ENCODE measurements around the gene BARHL1.

Gene BARHL1

DNA sequence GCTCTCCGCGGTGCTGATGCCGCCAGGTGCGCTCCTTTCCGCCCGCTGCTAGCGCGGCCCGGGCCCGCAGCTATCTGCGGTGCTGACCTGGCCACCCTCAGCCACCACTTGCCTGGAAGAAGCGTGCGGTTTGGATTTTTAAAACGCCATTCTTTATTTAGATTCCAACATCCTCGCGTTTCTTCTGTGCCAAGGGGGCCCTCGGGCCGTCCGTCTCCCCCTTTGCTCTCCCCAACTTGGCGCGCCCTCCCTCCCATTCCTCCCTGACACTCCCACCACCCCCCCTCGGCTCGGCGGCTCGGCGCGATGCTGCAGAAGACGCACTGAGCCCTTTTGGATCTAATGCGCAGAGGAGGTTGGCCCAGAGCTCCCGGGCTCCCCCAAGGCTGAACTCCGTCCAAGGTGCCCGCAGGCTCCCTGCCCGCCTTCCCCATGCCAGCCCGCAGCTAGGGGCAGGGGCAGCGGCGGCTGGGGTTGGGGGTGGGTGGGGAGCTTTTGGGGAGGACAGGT is at the start of gene BARHL1:
BARHL1 (plus strand) TSS at position 331 of the 510 bp plus-strand sequence. CDS start 192 bp downstream, outside the sequence.
- TF ChIP-seq, protein P1, sequence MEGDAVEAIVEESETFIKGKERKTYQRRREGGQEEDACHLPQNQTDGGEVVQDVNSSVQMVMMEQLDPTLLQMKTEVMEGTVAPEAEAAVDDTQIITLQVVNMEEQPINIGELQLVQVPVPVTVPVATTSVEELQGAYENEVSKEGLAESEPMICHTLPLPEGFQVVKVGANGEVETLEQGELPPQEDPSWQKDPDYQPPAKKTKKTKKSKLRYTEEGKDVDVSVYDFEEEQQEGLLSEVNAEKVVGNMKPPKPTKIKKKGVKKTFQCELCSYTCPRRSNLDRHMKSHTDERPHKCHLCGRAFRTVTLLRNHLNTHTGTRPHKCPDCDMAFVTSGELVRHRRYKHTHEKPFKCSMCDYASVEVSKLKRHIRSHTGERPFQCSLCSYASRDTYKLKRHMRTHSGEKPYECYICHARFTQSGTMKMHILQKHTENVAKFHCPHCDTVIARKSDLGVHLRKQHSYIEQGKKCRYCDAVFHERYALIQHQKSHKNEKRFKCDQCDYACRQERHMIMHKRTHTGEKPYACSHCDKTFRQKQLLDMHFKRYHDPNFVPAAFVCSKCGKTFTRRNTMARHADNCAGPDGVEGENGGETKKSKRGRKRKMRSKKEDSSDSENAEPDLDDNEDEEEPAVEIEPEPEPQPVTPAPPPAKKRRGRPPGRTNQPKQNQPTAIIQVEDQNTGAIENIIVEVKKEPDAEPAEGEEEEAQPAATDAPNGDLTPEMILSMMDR (IDR thresholded peaks at IDR 0.05; ENCODE audit: control extremely low read depth, extremely low read depth, low read depth, missing control alignments), result no peak
- CTCF ChIA-PET, result no interaction called here
- no peak for DNase-seq (ENCODE audit: extremely low spot score)
- POLR2A ChIA-PET, result interaction anchor here (0.7 kb wide), 1 partner anchor 331 kb away, joined by 3 read pairs; no protein-coding TSS in a partner anchor

GRCh38 chr9:132534832-132535231 is 47.6 kb upstream of the BARHL1 start:
- CTCF ChIA-PET, result no interaction called here
- DNase-seq (ENCODE audit: extremely low spot score), result no peak
- TF ChIP-seq, protein P1 (IDR thresholded peaks at IDR 0.05; ENCODE audit: control extremely low read depth, extremely low read depth, low read depth, missing control alignments), result no peak
- POLR2A ChIA-PET, result no interaction called here

- DNase-seq (ENCODE audit: extremely low spot score), result no peak
- TF ChIP-seq, protein P1 (IDR thresholded peaks at IDR 0.05; ENCODE audit: control extremely low read depth, extremely low read depth, low read depth, missing control alignments), result no peak
- CTCF ChIA-PET, result interaction anchor here (1.6 kb wide), 1 partner anchor 28 kb away, joined by 5 read pairs; no protein-coding TSS in a partner anchor
- POLR2A ChIA-PET, result no interaction called here
Observed at GRCh38 chr9:132536124-132536523, 46.3 kb upstream of the BARHL1 start.

- ChIA-PET POLR2A (no interaction called here), CTCF (interaction anchor here (2.1 kb wide), 1 partner anchor 261 kb away, joined by 4 read pairs; no protein-coding TSS in a partner anchor)
- TF ChIP-seq, protein P1 (IDR thresholded peaks at IDR 0.05; ENCODE audit: control extremely low read depth, extremely low read depth, low read depth, missing control alignments), result no peak
- no peak for DNase-seq (ENCODE audit: extremely low spot score)
Observed at GRCh38 chr9:132537352-132537751, 45.1 kb upstream of the BARHL1 start.

DNA sequence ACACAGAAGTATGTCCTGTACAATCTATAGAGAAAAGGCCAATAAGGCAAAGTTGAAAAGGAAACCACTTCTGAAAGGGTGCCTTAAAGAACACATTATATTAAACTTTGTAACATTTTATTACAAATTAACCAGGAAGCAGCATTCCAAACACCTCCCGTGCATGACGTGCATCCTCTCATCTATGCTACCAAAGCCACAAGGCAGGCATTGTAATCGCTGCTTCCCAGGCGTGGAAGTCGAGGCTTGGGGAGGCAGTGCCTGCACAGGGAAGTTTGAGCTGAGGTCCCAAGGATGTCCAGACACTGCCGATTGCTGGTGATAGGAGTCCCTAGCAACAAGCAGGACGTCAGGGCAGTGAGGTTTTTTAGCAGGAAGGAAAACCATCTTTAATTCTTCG is 44.3 kb upstream of the BARHL1 start:
- POLR2A ChIA-PET, result no interaction called here

DNA sequence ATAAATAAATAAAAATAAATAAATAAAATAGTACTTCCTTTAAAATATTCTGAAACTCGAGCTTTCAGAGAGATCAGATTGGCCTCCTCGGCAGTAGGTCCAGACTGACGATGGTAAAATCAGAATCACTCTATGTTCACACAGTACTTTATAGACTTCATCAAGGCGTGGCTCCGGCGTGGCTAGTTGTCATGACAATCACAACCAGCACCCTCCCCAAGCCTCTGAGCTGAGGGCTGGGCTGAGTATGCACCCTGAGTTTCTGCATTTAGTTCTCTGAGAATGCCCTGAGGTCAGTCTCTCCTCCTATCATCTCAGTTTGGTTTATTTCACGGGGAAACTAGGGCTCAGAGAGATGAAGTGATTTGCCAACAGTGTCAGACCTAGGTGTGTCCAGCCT is 43.3 kb upstream of the BARHL1 start:
- CTCF ChIA-PET, result interaction anchor here (2.1 kb wide), 1 partner anchor 259 kb away, joined by 4 read pairs; no protein-coding TSS in a partner anchor
- POLR2A ChIA-PET, result no interaction called here

More for the DNA sequence above, 44.3 kb upstream of the BARHL1 start:
- TF ChIP-seq, protein P1 (IDR thresholded peaks at IDR 0.05; ENCODE audit: control extremely low read depth, extremely low read depth, low read depth, missing control alignments), result no peak
- DNase-seq (ENCODE audit: extremely low spot score), result no peak
- CTCF ChIA-PET, result interaction anchor here (2.1 kb wide), 1 partner anchor 260 kb away, joined by 4 read pairs; no protein-coding TSS in a partner anchor

More for the DNA sequence above, 43.3 kb upstream of the BARHL1 start:
- TF ChIP-seq, protein P1 (IDR thresholded peaks at IDR 0.05; ENCODE audit: control extremely low read depth, extremely low read depth, low read depth, missing control alignments), result no peak
- no peak for DNase-seq (ENCODE audit: extremely low spot score)

Data from GM10248 (cell line).